HG02938 (cell line): Measurements from ENCODE around the gene SELENOM.
"Not testable (repeated sequence)": the region's sequence is repeated elsewhere in the genome, so short reads cannot be mapped to it uniquely, and the experiment has no call there.

Experiments used
- ATAC-seq: cut with Tn5 transposase; IDR thresholded peaks from one replicate; pipeline ENCODE4 v1.9.1; 2021; ENCODE audit warnings: mild to moderate bottlenecking, moderate library complexity; ENCODE audit not compliant: unreplicated experiment

SELENOM gene

DNA sequence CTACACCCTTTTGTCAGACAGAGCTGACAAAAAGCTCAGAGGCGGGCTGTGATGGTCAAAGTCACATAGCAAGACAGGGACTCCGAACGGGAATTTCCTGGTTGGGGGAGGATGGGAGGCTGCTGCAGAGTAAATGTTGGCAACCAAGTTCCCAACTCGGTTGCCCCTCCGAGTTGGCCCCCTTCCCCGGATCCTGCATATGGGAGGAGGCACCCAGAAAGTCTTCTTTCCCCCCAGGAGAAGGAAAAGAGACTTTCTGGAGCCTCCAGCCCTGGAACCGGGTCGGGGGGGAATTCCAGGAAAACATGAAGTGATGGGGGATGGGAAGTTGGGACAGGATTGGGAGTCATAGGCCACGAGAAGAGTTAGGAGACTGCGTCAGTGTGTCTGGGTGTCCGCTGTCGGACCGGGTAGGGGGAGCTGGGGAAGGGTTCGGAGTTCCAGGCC is 614 bp downstream of the SELENOM start:
- ATAC-seq = no peak

DNA sequence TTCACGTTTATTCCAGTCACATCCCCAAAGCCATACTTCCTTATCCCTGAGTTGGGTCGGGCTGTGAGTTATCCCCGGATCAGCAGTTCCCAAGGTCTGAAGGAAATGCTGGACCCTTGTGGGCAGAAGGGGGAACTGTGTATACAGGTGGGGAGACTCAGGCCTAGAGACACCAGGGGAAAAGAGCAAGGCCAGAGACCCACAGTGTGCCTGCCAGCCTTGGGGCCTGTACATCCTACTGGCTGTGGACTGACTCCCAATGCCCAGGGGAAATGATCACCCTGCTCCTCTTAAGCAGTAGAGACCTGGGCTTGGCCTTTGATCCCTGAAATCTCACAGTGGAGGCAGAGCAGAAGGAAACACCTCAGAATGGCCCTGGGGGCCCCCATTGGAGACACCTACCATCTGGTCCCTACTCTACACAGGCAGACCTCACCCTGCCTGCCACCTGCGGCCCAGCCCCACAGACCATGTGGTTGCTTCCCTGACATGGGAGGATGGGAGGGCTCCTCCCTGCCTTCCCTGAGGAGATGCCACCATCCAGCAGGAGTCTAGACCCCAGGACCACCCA is 1.3 kb downstream of the SELENOM start:
- ATAC-seq = no peak

DNA sequence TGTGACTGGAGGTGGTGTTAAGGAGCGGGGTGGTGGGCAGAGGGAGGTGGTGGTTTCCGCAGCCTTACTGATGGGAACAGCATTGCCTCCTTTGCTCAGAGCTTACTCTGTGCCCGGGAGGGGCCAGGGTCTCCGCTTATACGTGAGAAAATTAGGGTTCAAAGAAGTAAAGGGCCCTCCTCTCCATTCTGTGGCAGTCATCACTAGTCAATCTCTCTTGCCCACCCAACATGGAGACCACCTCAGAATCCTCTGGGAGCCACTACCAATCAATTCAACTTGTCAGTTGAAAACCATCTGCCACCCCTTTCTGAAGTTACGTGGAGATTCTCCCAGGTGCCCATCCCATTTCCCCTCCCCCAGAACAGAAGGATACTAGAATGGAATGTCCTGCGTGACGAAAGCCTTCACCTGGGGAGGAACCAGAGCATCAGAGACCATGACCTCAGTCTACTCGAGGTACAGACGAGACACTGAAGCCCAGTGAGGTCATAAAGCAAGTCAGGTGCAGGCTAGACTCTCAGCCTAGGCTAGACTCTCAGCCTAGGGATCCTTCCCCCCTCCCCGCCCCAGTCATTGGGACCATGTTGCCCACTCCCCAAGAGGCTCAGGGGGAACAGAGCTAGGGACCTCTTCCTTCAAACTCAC is 2.0 kb downstream of the SELENOM start:
- ATAC-seq = no peak

DNA sequence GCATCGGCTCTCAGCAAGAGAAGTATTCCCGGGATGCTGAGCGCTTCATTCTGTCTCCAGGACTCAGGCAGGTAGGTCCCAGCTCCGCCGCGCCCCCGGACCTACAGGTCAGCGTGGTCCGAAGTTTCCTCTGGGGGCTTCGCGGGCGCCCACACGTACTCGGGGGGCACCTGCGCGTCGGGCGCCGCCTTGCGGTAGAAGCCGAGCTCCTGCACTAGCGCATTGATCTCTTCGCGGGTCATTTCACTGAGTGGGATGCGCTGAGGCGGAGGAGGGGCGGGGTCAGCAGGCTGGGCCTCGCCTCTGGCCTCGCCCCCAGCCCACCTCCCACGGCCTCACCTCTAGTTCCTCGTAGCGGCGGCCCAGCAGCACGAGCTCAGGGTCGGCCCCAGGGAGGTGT is 2.5 kb downstream of the SELENOM start:
- ATAC-seq = no peak

DNA sequence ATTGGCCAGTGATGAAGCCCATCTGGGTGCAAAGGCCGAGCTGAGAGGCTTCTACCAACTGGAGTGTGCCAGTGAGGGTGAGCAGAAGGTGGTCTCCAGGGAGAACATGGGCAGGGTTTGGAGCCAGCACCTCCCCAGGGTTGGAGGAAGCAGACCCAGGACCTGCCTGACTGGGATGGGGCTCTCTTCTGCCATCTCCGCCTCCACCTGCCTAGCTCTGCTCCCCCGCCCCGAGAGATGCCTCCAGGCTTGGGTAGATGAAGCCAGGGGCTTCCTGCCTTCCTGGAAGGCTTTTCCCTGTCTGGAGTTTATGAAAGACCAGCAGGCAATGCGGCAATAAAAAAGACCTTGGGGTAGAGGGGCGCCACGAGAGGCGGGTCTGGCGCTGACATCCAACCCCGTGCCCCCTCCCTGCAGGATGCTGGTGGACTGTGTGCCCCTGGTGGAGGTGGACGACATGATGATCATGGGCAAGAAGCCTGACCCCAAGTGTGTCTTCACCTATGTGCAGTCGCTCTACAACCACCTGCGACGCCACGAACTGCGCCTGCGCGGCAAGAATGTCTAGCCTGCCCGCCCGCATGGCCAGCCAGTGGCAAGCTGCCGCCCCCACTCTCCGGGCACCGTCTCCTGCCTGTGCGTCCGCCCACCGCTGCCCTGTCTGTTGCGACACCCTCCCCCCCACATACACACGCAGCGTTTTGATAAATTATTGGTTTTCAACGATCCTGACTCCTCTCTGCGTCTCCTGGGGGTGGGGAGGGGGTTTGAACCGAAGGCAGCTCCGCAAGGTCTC is 3.3 kb downstream of the SELENOM start:
- no peak for ATAC-seq

DNA sequence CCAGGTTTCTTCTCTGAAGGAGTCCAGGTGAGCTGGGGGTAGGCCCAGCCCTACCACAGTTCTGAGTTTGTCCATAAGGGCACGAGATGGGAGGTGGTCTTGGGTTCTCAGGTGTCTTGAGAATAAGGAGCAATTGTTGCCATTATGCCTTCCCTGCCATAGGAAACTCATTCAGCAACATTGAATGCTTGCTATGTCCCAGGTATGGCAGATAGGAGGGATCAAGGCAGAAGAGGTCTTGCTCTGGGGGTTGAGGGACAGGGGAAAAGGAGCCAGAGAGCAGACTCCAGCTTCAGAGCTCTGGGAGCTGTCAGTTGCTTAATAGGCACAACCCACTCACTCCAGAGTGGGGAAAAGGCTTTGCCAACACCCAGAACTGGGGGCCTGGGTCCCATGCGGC is 4.3 kb downstream of the SELENOM start:
- no peak for ATAC-seq

DNA sequence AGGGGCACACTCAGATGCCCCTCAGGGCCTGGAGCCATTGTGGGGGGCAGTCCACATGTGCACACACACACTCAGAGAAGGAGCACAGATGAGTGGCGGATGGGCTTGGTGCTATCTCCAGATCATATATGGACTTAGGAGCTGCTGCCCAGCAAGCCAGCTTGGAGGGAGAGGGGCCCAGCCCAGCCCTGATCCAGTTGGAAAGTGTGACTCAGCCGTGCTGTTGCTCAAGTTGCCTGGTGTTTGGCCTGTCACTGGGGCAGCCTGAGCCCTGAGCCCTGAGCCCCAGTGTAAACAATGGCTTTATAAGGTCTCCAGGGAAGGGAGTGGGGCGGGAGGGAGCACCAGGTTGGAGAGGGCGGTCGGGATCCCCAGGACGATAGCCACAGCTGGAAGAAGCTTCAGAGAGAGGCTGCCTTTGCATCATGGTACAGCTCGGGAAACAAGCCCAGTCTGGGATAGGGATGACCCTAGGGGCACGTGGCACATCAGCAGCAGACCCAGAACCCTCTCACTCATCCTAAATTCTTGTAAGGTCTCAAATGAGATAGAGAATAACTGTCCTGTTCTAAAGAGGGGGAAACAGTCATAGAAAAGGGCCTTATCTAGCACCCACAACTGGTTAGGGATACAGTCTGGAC is 4.8 kb downstream of the SELENOM start:
- ATAC-seq = no peak

DNA sequence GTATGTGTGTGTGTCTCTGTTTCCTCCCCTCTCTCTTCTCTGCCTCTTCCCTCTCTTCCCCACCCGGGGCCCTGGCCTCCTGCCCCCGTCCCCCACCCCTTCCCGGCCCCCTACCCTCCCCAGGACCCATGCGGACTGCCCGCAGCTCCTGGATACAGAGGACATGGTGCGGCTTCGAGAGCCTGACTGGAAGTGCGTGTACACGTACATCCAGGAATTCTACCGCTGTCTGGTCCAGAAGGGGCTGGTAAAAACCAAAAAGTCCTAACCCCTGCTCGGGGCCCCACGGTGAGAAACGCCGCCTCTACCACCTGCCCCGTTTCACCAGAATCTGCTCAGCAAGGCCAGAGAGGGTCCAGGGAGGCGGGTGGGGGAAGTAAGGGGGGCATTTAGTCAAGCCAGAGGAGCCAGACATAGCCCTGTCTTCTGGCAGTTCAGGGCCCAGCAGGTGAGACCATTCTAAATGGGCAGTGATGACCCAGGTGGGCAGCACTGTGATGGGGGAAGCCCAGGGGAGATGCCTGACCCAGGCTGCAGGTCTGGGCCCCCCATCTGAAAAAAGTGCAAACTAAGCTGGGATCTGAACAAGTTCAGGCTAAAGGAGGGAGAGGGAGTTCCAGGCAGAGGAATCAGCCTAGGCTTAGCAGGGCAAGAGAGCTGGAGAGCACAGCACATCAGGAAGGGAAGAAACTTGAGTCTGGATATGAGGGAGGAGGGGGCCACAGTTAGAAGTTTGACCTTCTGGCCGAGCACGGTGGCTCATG is 6.4 kb downstream of the SELENOM start:
- ATAC-seq = no peak

DNA sequence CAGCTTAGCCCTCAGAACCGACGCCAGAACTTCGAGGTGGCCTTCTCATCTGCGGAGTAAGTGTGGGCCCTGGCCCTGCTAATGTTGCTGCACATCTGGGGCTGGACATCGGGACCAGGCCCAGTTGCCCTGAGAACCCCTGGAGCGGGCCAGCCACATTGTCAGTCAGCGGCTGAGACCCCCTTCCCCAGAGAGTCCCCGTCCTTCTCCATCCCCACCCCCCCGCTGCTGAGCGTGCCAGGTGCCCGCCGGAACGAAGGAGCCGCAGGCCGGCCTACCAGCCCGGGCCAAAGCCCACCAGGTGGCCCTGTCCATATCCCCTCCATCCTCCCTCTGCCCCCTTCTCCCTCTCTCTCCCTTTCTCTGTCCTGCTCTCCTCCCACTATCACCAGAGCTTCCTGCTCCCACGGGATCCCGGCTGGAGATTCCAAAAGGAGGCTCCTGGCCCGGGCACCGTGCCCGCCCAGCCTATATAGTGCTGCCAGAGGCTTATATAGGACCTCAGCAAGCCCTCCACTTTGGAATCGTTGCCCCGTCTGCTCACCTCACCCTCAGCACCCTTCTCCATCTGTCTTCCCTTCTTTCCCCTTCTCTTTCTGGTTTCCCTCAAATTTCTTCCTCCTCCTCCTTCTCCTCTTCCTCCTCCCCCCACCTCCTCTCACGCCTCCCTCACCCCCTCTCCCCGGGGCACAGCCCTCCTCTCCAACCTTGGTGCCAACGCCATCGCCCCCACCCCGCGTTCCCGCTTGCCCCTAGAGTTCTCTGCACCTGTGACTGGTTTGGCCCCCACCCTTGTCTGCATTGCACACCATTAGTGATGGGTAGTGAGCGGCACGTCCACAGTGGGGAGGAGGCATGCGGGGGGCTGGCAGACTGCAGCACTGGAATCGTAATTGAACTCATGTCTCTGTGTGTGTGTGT is 7.3 kb downstream of the SELENOM start:
- no peak for ATAC-seq

DNA sequence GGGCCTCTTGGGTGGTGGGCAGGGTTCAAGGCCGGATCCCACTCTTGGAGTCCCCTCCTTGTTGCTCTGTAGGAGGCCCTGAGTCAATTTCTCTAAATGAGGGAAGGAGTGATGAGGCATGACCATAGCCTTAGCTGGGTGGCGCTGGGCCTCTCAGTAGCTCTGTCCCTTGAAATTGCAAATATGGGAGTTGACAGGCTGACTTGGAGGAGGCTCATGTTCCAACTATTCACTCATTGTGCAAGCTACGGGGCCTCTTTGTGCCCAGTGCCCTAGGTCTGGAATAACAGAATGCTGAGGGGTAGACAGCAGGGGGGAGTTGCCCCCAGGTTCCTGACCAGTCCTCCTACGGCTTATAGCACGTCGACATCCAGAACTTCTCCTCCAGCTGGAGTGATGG is 8.0 kb downstream of the SELENOM start:
- ATAC-seq = no peak

DNA sequence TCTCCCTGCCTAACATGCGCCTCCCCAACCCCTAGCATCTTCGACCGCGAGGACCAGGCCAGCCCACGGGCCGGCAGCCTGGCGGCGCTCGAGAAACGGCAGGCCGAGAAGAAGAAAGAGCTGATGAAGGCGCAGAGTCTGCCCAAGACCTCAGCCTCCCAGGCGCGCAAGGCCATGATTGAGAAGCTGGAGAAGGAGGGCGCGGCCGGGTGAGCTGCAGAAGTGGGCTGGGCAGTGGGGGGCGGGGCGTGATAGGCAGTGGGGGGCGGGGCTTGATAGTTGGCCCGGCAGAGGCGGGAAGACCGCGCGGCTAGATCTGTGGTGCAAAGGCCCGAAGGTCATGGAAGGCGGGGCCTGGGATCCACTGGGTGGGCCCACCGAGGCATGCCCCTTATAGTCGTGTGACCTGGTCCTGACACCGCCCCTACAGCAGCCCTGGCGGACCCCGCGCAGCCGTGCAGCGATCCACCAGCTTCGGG is 8.7 kb downstream of the SELENOM start:
- no peak for ATAC-seq

DNA sequence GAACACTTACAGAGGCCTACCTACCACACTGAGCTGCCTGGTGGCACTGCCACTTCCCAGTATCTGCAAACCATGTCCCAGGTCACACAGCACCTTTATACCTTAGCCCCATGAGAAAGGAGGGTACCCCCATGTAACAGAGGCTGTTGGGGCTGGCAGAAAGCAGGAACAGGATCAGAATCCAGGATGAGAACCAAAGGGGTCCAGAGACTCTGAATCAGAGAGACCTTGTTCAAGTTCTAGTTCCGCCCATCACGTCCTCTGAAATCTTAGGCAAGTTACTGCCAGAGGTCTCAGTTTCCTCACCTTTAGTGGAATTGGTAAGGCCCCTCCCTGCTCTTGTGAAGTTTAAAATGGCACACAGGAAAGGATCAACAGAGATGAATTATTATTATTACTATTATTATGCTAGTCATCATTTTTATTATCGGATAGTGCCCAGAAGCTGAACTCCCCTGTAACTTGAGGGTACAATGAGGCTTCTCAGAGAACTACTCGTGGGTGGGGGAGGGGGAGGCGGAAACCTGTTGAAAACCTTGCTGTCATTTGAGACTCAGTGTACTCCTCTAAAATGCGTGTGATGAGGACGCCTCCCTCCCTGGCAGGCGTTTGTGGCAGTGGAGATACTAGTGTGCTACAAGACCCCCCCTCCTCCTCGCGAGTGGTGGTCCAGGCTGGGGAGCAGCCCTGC is 9.3 kb downstream of the SELENOM start:
- ATAC-seq = no peak

DNA sequence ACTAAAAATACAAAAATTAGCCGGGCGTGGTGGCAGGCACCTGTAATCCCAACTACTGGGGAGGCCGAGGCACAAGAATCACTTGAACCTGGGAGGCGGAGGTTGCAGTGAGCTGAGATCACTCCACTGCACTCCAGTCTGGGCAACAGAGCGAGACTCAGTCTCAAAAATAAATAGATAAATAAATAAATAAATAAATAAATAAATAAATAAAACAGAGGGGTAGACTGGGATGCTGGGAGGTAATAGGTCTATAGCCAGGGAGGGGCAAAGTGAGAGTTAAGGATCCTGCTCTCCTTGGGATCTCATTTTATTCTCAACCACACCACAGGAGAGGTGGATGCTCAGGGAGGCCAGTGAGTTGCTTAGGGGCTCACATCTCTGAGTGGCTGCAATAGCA is 9.8 kb downstream of the SELENOM start:
- not testable (repeated sequence) for ATAC-seq

DNA sequence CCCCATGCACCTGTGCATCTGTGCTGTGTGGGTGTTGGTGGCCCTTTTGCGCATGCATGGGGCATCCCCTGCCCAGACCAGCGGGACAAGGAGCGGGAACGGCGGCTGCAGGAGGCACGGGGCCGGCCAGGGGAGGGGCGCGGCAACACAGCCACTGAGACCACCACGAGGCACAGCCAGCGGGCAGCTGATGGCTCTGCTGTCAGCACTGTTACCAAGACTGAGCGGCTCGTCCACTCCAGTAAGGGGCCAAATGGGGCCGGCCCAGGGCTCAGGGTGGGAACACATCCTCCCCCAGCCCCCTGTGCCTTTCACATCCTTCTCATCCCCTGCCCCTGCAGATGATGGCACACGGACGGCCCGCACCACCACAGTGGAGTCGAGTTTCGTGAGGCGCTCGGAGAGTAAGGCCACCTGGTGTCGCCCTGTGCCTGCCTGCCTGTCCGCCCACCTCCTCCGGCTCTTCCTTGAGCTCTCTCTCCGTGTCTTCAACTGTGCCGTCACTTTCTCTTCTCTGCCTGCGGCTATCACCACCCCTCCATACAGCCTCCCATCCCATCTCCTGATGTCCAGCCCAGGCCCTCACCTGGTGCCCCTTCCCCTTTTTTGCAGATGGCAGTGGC is 10.6 kb downstream of the SELENOM start:
- ATAC-seq = no peak

DNA sequence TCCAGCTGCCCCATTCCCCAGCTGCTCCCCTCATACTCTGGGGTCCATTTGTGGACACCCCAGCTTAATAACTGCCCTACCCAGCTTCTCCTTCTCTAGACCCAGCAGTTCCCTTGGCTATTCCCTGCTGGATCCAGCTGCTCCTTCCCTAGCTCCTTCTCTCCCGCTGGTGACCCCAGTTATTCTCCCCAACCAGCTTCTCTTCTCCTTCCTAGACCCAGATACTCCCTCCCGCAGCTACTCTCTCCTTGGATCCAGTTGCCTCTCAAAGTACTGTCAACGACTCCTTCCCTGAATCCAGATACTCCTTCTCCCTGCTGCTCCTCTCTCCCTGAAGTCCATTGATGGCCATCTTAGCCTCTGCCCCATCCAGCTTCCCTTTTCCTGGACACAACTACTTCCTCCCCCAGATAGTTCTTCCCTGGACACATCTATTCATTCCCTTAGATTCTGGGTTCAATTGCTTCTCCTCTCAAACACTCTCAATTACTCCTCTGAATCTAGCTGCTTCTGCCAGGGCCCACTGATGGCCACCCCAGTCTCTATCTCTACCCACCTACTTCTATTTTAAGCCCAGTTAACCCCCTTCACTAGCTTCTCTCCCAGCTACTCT is 11.6 kb downstream of the SELENOM start:
- no peak for ATAC-seq

DNA sequence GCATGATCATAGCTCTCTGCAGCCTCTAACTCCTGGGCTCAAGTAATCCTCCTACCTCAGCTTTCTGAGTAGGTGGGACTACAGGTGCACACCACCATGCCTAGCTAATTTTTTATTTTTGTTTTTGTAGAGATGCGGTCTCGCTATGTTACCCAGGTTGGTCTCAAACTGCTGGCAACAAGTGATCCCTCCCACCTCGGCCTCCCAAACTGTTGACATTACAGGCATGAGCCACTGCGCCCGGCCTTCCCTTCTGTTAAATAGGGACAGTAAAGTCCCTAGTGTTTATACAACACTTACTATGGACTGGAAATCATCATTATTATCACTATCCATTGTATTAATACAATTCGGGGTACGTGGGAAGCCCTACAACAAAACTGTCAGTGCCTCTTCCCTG is 12.6 kb downstream of the SELENOM start:
- no peak for ATAC-seq

DNA sequence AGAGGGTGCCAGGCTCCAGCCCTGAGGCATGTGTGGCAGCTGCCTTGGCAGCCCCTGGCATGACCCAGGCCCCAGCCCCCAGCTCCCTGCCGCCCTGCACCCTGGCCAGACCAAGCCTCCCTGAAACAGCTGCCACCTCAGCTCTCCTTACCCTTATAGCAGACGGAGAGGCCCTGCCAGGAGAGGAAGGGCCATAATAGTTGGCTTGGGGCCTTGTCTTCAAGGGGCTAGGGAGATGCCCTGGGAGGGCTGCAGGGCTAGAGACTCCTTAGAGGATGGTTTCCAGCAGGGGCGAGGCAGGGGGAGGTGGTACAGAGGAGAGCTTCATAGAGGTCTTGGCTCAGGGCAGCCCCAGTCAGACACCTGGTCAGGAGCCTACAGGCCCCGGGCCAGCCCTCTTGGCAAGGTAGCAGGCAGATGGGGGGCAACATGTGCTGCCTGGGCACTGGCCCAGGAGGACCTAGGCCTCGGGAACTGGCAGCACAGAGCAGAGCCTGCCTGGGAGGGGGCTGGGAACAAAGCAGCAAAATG is 13.3 kb downstream of the SELENOM start:
- ATAC-seq = no peak
